ENCODE data around the gene DNAJB5.

- TF ChIP-seq, protein P1, sequence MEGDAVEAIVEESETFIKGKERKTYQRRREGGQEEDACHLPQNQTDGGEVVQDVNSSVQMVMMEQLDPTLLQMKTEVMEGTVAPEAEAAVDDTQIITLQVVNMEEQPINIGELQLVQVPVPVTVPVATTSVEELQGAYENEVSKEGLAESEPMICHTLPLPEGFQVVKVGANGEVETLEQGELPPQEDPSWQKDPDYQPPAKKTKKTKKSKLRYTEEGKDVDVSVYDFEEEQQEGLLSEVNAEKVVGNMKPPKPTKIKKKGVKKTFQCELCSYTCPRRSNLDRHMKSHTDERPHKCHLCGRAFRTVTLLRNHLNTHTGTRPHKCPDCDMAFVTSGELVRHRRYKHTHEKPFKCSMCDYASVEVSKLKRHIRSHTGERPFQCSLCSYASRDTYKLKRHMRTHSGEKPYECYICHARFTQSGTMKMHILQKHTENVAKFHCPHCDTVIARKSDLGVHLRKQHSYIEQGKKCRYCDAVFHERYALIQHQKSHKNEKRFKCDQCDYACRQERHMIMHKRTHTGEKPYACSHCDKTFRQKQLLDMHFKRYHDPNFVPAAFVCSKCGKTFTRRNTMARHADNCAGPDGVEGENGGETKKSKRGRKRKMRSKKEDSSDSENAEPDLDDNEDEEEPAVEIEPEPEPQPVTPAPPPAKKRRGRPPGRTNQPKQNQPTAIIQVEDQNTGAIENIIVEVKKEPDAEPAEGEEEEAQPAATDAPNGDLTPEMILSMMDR (IDR thresholded peaks at IDR 0.05; ENCODE audit: insufficient read depth, low read depth, low read length) = no peak
- TF ChIP-seq EZH2 (IDR thresholded peaks at IDR 0.05; ENCODE audit: insufficient read depth, low read length) = no peak
These were observed 27.7 kb upstream of the DNAJB5 start for GRCh38 chr9:34961574-34962490.
